ENCODE measurements around the gene C1GALT1C1.

DNA sequence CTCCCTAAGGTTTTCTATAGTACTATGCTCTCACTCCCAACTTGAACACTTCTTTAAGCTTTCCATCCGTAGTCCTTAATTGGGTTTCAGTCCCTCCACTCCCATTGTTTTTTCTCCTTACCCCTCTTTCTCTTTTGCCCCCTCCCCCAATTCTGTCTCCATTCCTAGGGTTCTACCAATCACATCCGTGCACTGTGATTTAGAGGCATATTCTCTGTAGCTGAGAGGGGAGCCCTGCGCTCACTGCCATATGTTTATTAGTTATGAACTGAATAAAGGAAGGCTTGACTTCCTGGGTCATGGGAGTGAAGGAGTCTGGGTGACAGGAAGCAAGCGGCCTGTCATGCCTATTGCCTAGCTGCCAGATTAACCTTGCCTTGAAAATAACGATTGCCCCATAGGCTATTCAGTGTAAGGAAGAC is 25.5 kb downstream of the C1GALT1C1 start:
- TF ChIP-seq CTCF (IDR thresholded peaks at IDR 0.05; ENCODE audit: insufficient read depth, low read length, poor library complexity, severe bottlenecking) (no peak), EZH2phosphoT487 (conservative IDR thresholded peaks at IDR 0.05; ENCODE audit: low read length) (no peak)
